Activated CD4-positive, alpha-beta T cell treated with anti-CD3 and anti-CD28 coated beads for 24 hours (primary cell): ENCODE results near the gene DCLK3.

ENCODE experiments used
- DNase-seq, 2 donors: peaks; one replicate each; pipeline ENCODE4 v3.0.0-alpha.2; 2020; ENCODE audit warnings: low read depth in 2 of 2

Gene DCLK3

DNA sequence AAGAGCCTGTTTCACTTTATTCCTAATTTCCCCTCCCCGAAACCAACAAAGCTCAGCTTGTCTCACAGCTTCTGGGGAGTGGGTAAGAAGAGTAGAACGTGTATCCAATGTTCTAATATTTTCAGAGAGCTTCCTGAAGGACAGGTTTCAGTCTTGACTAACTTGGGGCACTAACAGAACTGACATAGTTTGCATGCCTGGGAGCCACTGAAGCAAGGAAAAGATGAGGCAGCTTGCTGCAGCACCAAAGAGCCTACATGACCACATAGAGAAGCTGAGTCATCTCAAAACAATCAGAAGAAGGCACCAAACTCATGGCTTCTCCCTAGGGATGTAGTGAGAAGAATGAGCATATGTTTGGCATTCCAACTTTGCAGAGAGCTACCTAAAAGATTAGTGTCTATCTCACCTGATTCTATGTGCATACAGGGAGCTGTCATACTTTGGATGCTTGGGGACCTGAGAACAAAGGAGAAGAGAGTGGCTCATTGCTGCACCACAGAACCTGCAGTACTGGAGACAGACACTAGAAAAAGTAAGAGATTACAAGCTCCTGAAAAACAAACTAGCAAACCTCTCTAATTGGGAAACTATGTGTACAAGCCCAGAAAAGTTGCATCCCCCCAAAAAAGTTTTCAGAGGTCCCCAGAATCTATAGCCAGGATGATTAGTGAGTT lies 86.9 kb downstream of the DCLK3 start:
- DNase-seq, result no peak

DNA sequence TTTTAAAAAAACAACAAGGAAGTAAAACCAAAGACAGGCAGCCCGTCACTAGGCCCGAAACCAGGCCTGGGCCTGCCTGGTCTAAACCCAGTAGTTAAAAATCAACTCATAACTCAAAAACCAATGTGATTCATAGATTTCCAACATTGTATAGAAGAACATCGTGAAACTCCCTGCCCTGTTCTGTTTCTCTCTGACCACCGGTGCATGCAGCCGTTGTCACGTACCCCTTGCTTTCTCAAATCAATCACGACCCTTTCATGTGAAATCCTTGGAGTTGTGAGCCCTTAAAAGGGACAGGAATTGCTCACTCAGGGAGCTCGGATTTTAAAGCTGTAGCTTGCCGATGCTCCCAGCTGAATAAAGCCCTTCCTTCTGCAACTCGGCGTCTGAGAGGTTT lies 89.5 kb downstream of the DCLK3 start:
- no peak for DNase-seq

DNA sequence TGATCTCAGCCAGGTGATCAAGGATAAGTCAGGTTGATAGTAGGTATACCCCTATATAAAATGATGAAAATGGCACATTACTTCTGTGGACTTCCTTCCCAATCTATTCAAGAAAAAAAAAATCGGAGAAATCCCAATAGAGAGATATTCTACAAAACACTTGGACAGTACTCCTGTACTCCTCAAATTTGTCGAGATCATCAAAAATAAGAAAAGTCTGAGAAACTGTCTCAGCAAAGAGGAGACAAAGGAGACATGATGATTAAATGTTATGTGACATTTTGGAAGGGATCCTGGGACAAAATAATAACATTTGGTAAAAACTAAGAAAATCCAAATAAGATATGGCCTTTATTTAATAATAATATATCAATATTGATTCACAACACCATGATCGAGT lies 94.6 kb downstream of the DCLK3 start:
- no peak for DNase-seq

DNA sequence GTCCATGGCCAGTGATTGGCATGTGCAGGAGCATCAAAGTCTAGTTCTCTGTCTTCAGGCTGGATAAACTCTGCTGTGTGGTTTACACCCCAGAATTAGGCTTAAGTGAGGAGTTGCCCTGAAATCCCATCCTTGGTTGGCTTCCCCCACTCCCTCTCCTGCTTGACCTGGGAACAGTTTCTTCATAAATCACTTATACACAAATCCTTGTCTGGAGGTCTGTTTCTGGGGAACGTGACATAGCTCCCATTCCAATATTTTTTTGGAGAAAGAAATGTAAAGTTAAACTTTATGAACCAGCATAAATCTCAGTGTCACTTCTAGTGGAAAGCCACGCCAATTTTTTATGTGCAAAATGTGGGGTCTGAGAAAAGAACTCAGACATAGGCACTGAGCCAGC lies 98.2 kb downstream of the DCLK3 start:
- DNase-seq, result no peak

DNA sequence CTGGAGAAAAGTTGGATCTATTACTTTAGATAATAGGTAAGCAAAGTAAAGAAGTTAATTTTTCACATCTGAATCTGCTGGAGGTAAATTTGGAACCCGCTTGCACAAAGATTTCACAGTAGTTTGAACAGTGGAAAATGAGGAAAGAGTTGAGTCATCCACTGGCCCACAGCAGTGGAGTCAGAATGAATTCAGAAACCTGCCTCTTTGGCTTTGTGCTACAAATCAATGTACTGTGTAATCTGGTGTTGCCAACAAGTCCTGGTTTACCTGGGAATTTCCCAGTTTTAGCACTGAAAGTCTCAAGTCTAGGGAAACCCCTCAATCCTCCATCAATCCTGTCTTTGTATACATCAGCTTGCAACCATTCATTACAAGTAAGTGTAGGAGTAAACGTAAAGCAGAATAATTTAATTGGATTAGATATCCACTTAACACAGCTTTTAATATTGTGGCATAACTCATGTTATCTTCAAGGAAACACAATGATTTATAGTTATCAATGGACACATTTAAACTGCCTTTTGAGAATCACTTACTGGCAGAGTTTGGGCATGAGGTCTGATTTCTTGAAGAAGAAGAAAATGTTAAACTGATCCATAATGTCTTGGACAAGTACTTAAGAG lies 100.6 kb downstream of the DCLK3 start:
- no peak for DNase-seq

DNA sequence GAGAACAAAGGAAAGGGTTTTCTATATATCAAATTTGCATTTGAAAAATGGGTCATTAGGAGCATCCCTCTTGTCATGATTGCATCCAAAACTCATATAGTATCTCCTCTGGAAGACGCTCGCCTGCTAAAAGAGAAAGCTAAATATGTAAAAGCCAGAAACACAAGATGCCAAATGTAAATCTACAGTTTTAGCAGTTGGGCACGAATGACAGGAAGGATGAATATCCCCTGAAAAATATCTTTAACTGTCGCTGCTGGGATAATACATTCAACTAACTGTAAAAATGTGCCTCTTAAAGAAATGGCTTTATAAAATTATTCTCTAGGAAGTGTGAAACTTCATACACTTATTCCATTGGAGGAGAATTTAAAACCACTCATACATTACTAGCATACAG lies 101.7 kb downstream of the DCLK3 start:
- no peak for DNase-seq
